ENCODE measurements around the gene ATXN3L.

DNA sequence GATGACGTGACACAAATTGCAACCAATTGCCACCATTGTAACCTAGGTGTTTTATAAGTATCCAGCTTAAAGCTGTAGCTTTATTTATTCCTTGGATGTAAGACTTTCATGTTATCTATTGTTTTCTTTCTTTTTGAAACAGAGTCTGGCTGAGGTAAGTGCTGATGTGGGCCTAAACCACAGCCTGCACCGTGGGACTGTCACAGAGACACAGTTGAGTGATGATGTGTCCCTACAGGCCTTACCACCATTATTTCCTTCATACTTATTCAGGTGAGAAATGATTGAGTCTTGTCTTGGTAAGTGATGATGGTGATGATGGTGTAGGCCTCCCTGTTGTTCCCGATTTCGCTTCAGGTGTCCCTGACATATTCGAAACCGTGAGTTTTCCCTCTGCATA lies 8.3 kb downstream of the ATXN3L start:
- TF ChIP-seq, protein P1, sequence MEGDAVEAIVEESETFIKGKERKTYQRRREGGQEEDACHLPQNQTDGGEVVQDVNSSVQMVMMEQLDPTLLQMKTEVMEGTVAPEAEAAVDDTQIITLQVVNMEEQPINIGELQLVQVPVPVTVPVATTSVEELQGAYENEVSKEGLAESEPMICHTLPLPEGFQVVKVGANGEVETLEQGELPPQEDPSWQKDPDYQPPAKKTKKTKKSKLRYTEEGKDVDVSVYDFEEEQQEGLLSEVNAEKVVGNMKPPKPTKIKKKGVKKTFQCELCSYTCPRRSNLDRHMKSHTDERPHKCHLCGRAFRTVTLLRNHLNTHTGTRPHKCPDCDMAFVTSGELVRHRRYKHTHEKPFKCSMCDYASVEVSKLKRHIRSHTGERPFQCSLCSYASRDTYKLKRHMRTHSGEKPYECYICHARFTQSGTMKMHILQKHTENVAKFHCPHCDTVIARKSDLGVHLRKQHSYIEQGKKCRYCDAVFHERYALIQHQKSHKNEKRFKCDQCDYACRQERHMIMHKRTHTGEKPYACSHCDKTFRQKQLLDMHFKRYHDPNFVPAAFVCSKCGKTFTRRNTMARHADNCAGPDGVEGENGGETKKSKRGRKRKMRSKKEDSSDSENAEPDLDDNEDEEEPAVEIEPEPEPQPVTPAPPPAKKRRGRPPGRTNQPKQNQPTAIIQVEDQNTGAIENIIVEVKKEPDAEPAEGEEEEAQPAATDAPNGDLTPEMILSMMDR (IDR thresholded peaks at IDR 0.05; ENCODE audit: poor library complexity, severe bottlenecking): no peak
- TF ChIP-seq POLR2AphosphoS5 (IDR thresholded peaks at IDR 0.05): no peak
- no peak for TF ChIP-seq SMC3 (conservative IDR thresholded peaks at IDR 0.05; ENCODE audit: poor library complexity)
- no peak for TF ChIP-seq REST (IDR thresholded peaks at IDR 0.05; ENCODE audit: borderline replicate concordance)
- no peak for TF ChIP-seq EP300 (conservative IDR thresholded peaks at IDR 0.05; ENCODE audit: poor library complexity, severe bottlenecking)
- TF ChIP-seq RAD21 (conservative IDR thresholded peaks at IDR 0.05): no peak

All from neural cell (in vitro differentiated cells).